ENCODE results near the gene AKAP4.

AKAP4 gene

DNA sequence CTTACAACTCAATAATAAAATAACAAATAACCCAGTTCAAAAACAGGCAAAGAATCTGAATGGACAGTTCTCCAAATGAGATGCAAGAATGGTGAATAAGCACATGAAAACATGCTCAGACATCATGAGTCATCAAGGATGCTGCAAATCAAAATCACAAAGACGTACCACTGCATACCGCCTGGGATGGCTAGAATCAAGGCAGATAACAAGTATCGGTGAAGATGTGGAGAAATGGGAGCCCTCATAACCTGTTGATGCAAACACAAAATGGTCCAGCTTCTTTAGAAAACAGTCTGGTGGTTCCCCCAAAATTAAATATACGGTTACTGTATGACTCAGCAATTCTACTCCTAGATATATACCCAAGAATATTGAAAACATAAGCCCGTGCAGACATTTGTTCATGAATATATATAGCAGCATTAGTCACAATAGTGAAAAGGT, 32.5 kb downstream of the AKAP4 start:
- no peak overlapping the region for H3K4me3 ChIP-seq (ENCODE audit: low read depth, low read length)
- no peak for DNase-seq (ENCODE audit: low read depth)
- TF ChIP-seq, protein P1, sequence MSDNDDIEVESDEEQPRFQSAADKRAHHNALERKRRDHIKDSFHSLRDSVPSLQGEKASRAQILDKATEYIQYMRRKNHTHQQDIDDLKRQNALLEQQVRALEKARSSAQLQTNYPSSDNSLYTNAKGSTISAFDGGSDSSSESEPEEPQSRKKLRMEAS (IDR thresholded peaks at IDR 0.05; ENCODE audit: low read depth, low read length) = no peak
- TF ChIP-seq POLR2A (IDR thresholded peaks at IDR 0.05; ENCODE audit: extremely low read depth, insufficient read length) (no peak), MYC (IDR thresholded peaks at IDR 0.05; ENCODE audit: low read depth, low read length) (no peak)
- TF ChIP-seq, protein P2, sequence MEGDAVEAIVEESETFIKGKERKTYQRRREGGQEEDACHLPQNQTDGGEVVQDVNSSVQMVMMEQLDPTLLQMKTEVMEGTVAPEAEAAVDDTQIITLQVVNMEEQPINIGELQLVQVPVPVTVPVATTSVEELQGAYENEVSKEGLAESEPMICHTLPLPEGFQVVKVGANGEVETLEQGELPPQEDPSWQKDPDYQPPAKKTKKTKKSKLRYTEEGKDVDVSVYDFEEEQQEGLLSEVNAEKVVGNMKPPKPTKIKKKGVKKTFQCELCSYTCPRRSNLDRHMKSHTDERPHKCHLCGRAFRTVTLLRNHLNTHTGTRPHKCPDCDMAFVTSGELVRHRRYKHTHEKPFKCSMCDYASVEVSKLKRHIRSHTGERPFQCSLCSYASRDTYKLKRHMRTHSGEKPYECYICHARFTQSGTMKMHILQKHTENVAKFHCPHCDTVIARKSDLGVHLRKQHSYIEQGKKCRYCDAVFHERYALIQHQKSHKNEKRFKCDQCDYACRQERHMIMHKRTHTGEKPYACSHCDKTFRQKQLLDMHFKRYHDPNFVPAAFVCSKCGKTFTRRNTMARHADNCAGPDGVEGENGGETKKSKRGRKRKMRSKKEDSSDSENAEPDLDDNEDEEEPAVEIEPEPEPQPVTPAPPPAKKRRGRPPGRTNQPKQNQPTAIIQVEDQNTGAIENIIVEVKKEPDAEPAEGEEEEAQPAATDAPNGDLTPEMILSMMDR (IDR thresholded peaks at IDR 0.05; ENCODE audit: low read depth, low read length) = no peak

DNA sequence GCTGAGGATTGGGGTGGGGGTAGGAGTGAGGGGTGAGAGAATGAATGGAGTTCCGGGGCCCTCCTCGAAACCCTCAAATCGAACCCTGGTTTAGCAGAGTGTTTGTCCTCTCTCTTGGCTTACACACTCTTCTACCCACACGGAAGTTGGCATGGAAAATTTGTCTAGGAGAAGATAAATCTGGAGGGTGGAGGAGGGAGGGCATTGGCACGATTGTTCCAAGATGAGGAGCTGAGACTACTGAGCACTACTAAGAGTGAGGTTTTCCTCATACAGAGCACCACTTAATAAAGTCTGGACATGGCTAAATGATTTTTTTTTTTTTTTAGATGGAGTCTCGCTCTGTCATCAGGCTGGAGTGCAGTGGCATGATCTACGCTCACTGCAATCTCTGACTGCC, 33.4 kb downstream of the AKAP4 start:
- DNase-seq (ENCODE audit: low read depth) = no peak
- TF ChIP-seq POLR2A (IDR thresholded peaks at IDR 0.05; ENCODE audit: extremely low read depth, insufficient read length) (no peak), MYC (IDR thresholded peaks at IDR 0.05; ENCODE audit: low read depth, low read length) (no peak)
- TF ChIP-seq, protein P2 (IDR thresholded peaks at IDR 0.05; ENCODE audit: low read depth, low read length) = no peak
- TF ChIP-seq, protein P1 (IDR thresholded peaks at IDR 0.05; ENCODE audit: low read depth, low read length) = no peak
- no peak overlapping the region for H3K4me3 ChIP-seq (ENCODE audit: low read depth, low read length)

DNA sequence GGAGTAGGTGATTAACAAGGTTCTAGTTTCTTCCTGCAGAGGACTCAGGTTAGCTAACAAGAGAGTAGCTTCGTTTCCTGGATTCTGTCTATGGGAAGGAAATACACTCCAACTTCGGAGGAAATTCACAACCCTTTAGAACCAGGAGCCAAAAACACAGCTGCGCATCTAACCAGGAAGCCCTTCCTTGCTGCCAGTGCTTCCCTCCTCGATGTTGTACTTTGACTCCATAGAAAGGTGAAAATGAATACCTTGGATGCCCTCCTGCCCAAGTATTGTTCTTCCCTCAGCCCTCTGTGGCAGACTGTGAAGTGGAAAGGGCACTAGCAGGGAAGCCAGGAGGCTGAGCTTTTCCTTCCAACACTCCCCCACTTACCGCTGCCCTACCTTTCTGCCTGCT, 35.1 kb downstream of the AKAP4 start:
- no peak overlapping the region for H3K4me3 ChIP-seq (ENCODE audit: low read depth, low read length)
- DNase-seq (ENCODE audit: low read depth) = no peak
- TF ChIP-seq MYC (IDR thresholded peaks at IDR 0.05; ENCODE audit: low read depth, low read length) = no peak
- no peak for TF ChIP-seq POLR2A (IDR thresholded peaks at IDR 0.05; ENCODE audit: extremely low read depth, insufficient read length)
- TF ChIP-seq, protein P2 (IDR thresholded peaks at IDR 0.05; ENCODE audit: low read depth, low read length) = no peak
- TF ChIP-seq, protein P1 (IDR thresholded peaks at IDR 0.05; ENCODE audit: low read depth, low read length) = no peak

DNA sequence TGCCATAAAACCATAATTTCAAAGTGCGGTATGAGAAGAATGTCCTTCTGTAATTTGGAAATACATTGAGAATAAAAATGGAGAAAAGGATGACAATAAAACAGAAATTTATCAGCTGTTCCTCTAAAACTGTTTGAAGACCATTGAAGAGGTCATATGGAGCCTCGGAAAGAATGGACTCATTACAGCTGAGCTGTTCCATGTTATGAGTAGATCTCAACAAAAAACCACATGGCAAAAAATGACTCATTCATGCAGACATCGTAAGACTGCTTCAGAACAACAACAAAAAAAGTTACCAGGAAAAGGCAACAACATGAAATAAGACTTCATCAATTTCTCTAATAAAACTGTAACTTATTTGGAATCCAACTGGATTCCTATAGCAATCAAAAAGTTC, 39.7 kb downstream of the AKAP4 start:
- no peak overlapping the region for H3K4me3 ChIP-seq (ENCODE audit: low read depth, low read length)
- peak; percentile 30 for DNase-seq (ENCODE audit: low read depth)

DNA sequence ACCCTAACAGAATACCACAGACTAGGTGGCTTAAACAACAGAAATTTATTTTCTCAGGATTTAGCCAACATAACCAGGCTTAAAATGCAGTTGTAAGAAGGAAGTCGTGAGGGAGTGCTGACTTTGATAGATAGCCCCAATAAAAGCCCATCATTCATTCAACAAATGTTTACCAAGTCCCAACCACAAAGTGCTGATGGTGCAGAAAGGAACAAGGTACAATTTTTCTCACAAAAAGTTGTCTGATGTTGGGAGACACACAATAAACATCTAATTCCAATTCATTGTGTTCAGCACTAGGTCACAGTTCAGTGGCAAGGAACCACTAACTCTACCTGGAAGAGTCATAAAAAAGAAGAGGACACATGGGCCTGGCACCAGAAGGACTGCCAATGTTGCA, 42.2 kb downstream of the AKAP4 start:
- H3K4me3 ChIP-seq (ENCODE audit: low read depth, low read length) = no peak overlapping the region
- DNase-seq (ENCODE audit: low read depth) = no peak

More for the DNA sequence above, 39.7 kb downstream of the AKAP4 start:
- TF ChIP-seq, protein P1 (IDR thresholded peaks at IDR 0.05; ENCODE audit: low read depth, low read length) = no peak
- TF ChIP-seq MYC (IDR thresholded peaks at IDR 0.05; ENCODE audit: low read depth, low read length) (no peak), POLR2A (IDR thresholded peaks at IDR 0.05; ENCODE audit: extremely low read depth, insufficient read length) (no peak)
- TF ChIP-seq, protein P2 (IDR thresholded peaks at IDR 0.05; ENCODE audit: low read depth, low read length) = no peak

More for the DNA sequence above, 42.2 kb downstream of the AKAP4 start:
- no peak for TF ChIP-seq MYC (IDR thresholded peaks at IDR 0.05; ENCODE audit: low read depth, low read length)
- TF ChIP-seq, protein P2 (IDR thresholded peaks at IDR 0.05; ENCODE audit: low read depth, low read length) = no peak
- TF ChIP-seq, protein P1 (IDR thresholded peaks at IDR 0.05; ENCODE audit: low read depth, low read length) = no peak
- TF ChIP-seq POLR2A (IDR thresholded peaks at IDR 0.05; ENCODE audit: extremely low read depth, insufficient read length) = no peak
